Vagina (tissue), 2 donors: Measurements from ENCODE around the gene RSF1. TPM values are rescaled to one million over a fixed set of nuclear protein-coding genes. Genes with fewer than 3 reads are reported as not detected.

Source experiments
- DNase-seq, 2 donors: peaks; one replicate each; pipeline ENCODE4 v3.0.0-alpha.2; 2017; ENCODE audit errors: extremely low spot score in 2 of 2
- H3K27ac ChIP-seq: fragments of 200-600 bp; sonication (generic); one replicate; pipeline ENCODE4 v1.5.1; 2019
- H3K27me3 ChIP-seq: fragments of 200-600 bp; sonication (generic); one replicate; pipeline ENCODE4 v1.5.1; 2019
- H3K36me3 ChIP-seq, 2 donors: fragments of 200-600 bp; sonication (generic); one replicate each; pipeline ENCODE4 v1.5.1; 2017 to 2019
- H3K4me1 ChIP-seq: fragments of 200-600 bp; sonication (generic); one replicate; pipeline ENCODE4 v1.5.1; 2019
- H3K4me3 ChIP-seq, 2 donors: fragments of 200-600 bp; sonication (generic); 1 replicate in 1 of 2; 2 replicates in 1 of 2; pipeline ENCODE4 v1.5.1; 2016 to 2019
- H3K9me3 ChIP-seq: fragments of 200-600 bp; sonication (generic); one replicate; pipeline ENCODE4 v1.5.1; 2019
- POLR2A ChIP-seq, 2 donors: fragments of 450-650 bp; IDR thresholded peaks; one replicate each; pipeline ENCODE4 v1.6.1; 2017; ENCODE audit warnings: antibody characterized with exemption in 2 of 2, mild to moderate bottlenecking in 2 of 2, moderate library complexity in 2 of 2
- POLR2AphosphoS5 ChIP-seq, 2 donors: sonication (generic); formaldehyde crosslinking; IDR thresholded peaks; one replicate each; pipeline ENCODE4 v1.9.0; 2017; ENCODE audit warnings: antibody characterized with exemption in 2 of 2, mild to moderate bottlenecking in 2 of 2, low read depth in 1 of 2; ENCODE audit not compliant: insufficient read depth in 1 of 2
- intact Hi-C: fragments of 100-400 bp; cut with DNase I; formaldehyde crosslinking; loops from one replicate; pipeline ENCODE4 v1.15.1; 2023
- total RNA-seq: library from RNA; depleted of rRNA; stranded (reverse); fragments of >200 nt; gene quantifications from one replicate; pipeline ENCODE4 v1.2.3, GENCODE V29; 2016
- TF ChIP-seq, protein P1 (sequence below), 3 experiments: fragments of 450-650 bp in 2 of 3; fragments of 200-600 bp in 1 of 3; sonication (generic) in 1 of 3; IDR thresholded peaks; one replicate each; pipeline ENCODE4 v1.5.1; 2017 to 2019; ENCODE audit warnings: antibody characterized with exemption in 3 of 3, mild to moderate bottlenecking in 2 of 3, moderate library complexity in 2 of 3

The RSF1 gene
- total RNA-seq, 1 donor from 2014 or later, result 60.4 TPM

- no peak overlapping the region for H3K27ac ChIP-seq
- no peaks in the 10 kb centered on the region for H3K27me3 ChIP-seq
- H3K9me3 ChIP-seq, result no peaks in the 10 kb centered on the region
- peaks cover 46% of the 10 kb centered on the region for H3K4me1 ChIP-seq
- H3K4me3 ChIP-seq, result no peak overlapping the region
- TF ChIP-seq POLR2A (IDR thresholded peaks at IDR 0.05), result no peak
- TF ChIP-seq, protein P1, sequence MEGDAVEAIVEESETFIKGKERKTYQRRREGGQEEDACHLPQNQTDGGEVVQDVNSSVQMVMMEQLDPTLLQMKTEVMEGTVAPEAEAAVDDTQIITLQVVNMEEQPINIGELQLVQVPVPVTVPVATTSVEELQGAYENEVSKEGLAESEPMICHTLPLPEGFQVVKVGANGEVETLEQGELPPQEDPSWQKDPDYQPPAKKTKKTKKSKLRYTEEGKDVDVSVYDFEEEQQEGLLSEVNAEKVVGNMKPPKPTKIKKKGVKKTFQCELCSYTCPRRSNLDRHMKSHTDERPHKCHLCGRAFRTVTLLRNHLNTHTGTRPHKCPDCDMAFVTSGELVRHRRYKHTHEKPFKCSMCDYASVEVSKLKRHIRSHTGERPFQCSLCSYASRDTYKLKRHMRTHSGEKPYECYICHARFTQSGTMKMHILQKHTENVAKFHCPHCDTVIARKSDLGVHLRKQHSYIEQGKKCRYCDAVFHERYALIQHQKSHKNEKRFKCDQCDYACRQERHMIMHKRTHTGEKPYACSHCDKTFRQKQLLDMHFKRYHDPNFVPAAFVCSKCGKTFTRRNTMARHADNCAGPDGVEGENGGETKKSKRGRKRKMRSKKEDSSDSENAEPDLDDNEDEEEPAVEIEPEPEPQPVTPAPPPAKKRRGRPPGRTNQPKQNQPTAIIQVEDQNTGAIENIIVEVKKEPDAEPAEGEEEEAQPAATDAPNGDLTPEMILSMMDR (IDR thresholded peaks at IDR 0.05), result no peak
- TF ChIP-seq POLR2AphosphoS5 (IDR thresholded peaks at IDR 0.05; ENCODE audit: insufficient read depth in 1 of 2, low read depth in 1 of 2), result no peak
- no peaks in the 10 kb centered on the region for H3K36me3 ChIP-seq
- DNase-seq, result no peak
- intact Hi-C loops, result no loop called here
Measured at GRCh38 chr11:77801477-77801876, 19.0 kb downstream of the RSF1 start.

DNA sequence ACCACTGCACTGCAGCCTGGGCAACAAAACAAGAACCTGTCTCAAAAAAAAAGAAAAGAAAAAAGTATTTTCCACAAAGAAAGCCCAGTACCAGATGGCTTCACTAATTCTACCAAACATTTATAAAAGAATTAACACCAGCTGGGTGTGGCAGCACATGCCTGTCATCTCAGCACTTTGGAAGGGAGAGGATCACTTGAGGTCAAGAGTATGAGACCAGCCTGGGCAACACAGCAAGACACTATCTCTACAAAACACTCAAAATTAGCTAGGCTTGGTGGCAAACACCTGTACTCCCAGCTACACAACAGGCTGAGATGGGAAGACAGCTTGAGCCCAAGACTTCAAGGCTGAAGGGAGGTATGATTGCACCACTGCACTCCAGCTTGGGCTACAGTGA, 20.1 kb downstream of the RSF1 start:
- Histone ChIP-seq H3K9me3 (no peaks in the 10 kb centered on the region), H3K4me1 (peaks cover 42% of the 10 kb centered on the region), H3K4me3 (no peak overlapping the region), H3K36me3 (no peaks in the 10 kb centered on the region), H3K27me3 (no peaks in the 10 kb centered on the region), H3K27ac (no peak overlapping the region)
- no peak for DNase-seq
- TF ChIP-seq, protein P1 (IDR thresholded peaks at IDR 0.05), result no peak
- TF ChIP-seq POLR2A (IDR thresholded peaks at IDR 0.05), result no peak
- no peak for TF ChIP-seq POLR2AphosphoS5 (IDR thresholded peaks at IDR 0.05; ENCODE audit: insufficient read depth in 1 of 2, low read depth in 1 of 2)
- intact Hi-C loops, result no loop called here

GRCh38 chr11:77799338-77799737, 21.2 kb downstream of the RSF1 start:
- TF ChIP-seq, protein P1 (IDR thresholded peaks at IDR 0.05), result no peak
- TF ChIP-seq POLR2A (IDR thresholded peaks at IDR 0.05), result no peak
- no peak for TF ChIP-seq POLR2AphosphoS5 (IDR thresholded peaks at IDR 0.05; ENCODE audit: insufficient read depth in 1 of 2, low read depth in 1 of 2)
- no peaks in the 10 kb centered on the region for H3K27me3 ChIP-seq
- H3K4me1 ChIP-seq, result peaks cover 53% of the 10 kb centered on the region
- no peaks in the 10 kb centered on the region for H3K9me3 ChIP-seq
- intact Hi-C loops, result no loop called here
- no peak for DNase-seq
- H3K4me3 ChIP-seq, result no peak overlapping the region
- no peak overlapping the region for H3K27ac ChIP-seq
- no peaks in the 10 kb centered on the region for H3K36me3 ChIP-seq

DNA sequence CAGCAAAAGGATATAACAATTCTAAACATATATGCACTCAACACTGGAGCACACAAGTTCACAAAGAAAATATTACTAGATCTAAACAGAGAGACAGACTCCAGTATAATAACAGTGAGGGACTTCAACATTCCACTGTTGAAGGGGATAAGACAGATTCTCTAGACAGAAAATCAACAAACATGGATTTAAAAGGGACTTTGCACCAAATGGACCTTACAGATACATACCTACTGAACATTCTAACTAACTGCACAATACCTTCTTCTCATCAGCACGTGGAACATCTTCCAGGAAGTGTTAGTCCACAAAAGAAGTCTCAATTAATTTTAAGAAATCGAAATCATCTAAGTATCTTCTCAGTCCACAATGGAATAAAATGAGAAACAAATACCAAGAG, 26.6 kb downstream of the RSF1 start:
- no peaks in the 10 kb centered on the region for H3K27me3 ChIP-seq
- DNase-seq, result no peak
- no peaks in the 10 kb centered on the region for H3K36me3 ChIP-seq
- H3K4me1 ChIP-seq, result peaks cover 31% of the 10 kb centered on the region
- no peak overlapping the region for H3K27ac ChIP-seq
- intact Hi-C loops, result no loop called here
- no peak for TF ChIP-seq POLR2A (IDR thresholded peaks at IDR 0.05)
- H3K4me3 ChIP-seq, result no peak overlapping the region
- no peaks in the 10 kb centered on the region for H3K9me3 ChIP-seq

DNA sequence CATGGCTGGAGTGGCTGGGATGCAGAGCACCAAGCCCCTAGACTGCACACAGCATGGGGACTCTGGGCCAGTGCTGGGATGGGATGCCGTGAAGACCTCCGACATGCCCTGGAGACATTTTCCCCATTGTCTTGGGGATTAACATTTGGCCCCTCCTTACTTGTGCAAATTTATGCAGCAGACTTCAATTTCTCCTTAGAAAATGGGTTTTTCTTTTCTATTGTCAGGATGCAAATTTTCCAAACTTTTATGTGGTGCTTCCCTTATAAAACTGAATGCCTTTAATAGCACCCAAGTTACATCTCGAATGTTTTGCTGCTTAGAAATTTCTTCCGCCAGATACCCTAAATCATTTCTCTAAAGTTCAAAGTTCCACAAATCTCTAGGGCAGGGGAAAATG, 29.2 kb downstream of the RSF1 start:
- no peak for DNase-seq
- TF ChIP-seq POLR2AphosphoS5 (IDR thresholded peaks at IDR 0.05; ENCODE audit: insufficient read depth in 1 of 2, low read depth in 1 of 2) (no peak), POLR2A (IDR thresholded peaks at IDR 0.05) (no peak)
- TF ChIP-seq, protein P1 (IDR thresholded peaks at IDR 0.05), result no peak
- Histone ChIP-seq H3K4me3 (no peak overlapping the region), H3K4me1 (peaks cover 20% of the 10 kb centered on the region), H3K9me3 (no peaks in the 10 kb centered on the region), H3K36me3 (no peaks in the 10 kb centered on the region), H3K27me3 (no peaks in the 10 kb centered on the region), H3K27ac (no peak overlapping the region)
- intact Hi-C loops, result no loop called here
